Esophagus muscularis mucosa (tissue), 4 donors: ENCODE data around the gene CPB1. TPM values are rescaled to one million over a fixed set of nuclear protein-coding genes. Genes with fewer than 3 reads are reported as not detected.

Source experiments
- DNase-seq: peaks from one replicate; pipeline ENCODE4 v3.0.0-alpha.2; 2017; ENCODE audit errors: extremely low spot score
- H3K27ac ChIP-seq, 4 donors: fragments of 200-600 bp; sonication (generic); replicated peaks in 1 of 4; 1 replicate in 3 of 4; 2 replicates in 1 of 4; pipeline ENCODE4 v1.5.1; 2016 to 2019; ENCODE audit warnings: mild to moderate bottlenecking in 1 of 4
- H3K27me3 ChIP-seq, 4 donors: fragments of 200-600 bp; sonication (generic); one replicate each; pipeline versions ENCODE4 v1.5.1 to v1.6.0; 2016 to 2019
- H3K36me3 ChIP-seq, 4 donors: fragments of 200-600 bp; sonication (generic); one replicate each; pipeline ENCODE4 v1.5.1; 2016 to 2019
- H3K4me1 ChIP-seq, 4 donors: fragments of 200-600 bp; sonication (generic); one replicate each; pipeline ENCODE4 v1.5.1; 2016 to 2019
- H3K4me3 ChIP-seq, 4 donors: fragments of 200-600 bp; sonication (generic); 1 replicate in 2 of 4; 2 replicates in 2 of 4; pipeline ENCODE4 v1.5.1; 2016 to 2019; ENCODE audit warnings: mild to moderate bottlenecking in 4 of 4, moderate library complexity in 1 of 4
- H3K9me3 ChIP-seq, 4 donors: fragments of 200-600 bp; sonication (generic); 1 replicate in 3 of 4; 2 replicates in 1 of 4; pipeline ENCODE4 v1.5.1; 2016 to 2019
- CTCF ChIP-seq, 3 experiments: fragments of 200-600 bp in 2 of 3; fragments of 450-650 bp in 1 of 3; sonication (generic) in 2 of 3; IDR thresholded peaks; one replicate each; pipeline ENCODE4 v1.5.1; 2017 to 2019; ENCODE audit warnings: antibody characterized with exemption in 3 of 3, mild to moderate bottlenecking in 2 of 3, moderate library complexity in 1 of 3
- EP300 ChIP-seq: sonication (generic); formaldehyde crosslinking; IDR thresholded peaks from one replicate; pipeline ENCODE4 v1.6.1; 2017; ENCODE audit warnings: antibody characterized with exemption
- POLR2A ChIP-seq: fragments of 450-650 bp; IDR thresholded peaks from one replicate; pipeline ENCODE4 v1.6.1; 2017; ENCODE audit warnings: antibody characterized with exemption, moderate library complexity, mild to moderate bottlenecking, low read depth
- POLR2AphosphoS5 ChIP-seq, 2 donors: sonication (generic); formaldehyde crosslinking; IDR thresholded peaks; one replicate each; pipeline ENCODE4 v1.6.1; 2017; ENCODE audit warnings: antibody characterized with exemption in 2 of 2
- WGBS: methylation state at CpG from one replicate; pipeline ENCODE4 v1.1.5; 2018; 5-methylcytosine and 5-hydroxymethylcytosine counted together
- intact Hi-C: fragments of 100-400 bp; cut with DNase I; formaldehyde crosslinking; loops from one replicate; pipeline ENCODE4 v1.15.1; 2023
- total RNA-seq, 4 donors: library from RNA; depleted of rRNA; stranded (reverse); fragments of >200 nt; gene quantifications; one replicate each; pipeline versions ENCODE4 v1.1.0 to v1.2.1, GENCODE V29; 2016

Gene CPB1
- total RNA-seq, 4 donors from 2014 or later: 0.46 TPM; not detected in 3

DNA sequence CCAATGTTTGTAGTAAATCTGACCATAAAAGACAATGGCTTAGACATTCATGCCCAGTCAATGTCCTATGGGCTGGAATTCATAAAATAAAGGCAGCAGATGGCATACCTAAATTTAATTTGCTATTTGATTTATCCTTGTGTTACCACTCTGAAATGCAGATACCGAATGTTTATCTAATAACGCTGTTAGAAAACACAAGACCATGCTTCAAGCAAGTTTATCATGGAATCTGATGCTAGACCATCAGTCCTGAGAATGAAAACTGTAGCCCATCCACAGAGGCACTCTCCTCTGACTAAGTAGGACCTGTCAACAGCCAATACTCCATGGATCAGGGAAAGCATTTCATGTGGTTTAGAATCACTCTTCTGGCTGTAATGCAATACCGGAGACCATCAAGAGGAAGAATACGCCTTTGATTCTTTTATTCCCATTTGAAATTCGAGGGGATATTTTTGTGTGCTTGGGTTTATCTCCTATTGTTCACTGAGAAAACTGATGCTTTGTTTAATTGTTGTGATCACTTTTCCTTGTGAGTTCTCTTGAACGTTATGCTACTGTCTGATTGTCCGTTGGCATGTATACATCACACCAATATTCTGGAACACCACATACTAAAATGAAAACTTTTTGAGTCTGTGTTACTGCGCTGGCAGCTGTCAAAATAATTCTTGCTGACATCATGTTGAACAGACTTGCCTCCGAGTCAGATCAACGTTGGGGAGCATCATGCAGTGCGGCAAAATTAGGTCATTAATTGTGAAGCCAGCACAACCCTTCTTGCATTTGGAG lies 12.1 kb upstream of the CPB1 start:
- H3K27me3 ChIP-seq: no peaks in the 10 kb centered on the region
- TF ChIP-seq POLR2A: no peak
- no peaks in the 10 kb centered on the region for H3K9me3 ChIP-seq
- no peaks in the 10 kb centered on the region for H3K36me3 ChIP-seq
- H3K4me3 ChIP-seq: no peak overlapping the region
- WGBS: 73% methylated on average over 11 of the region's 11 CpGs
- H3K27ac ChIP-seq: no peak overlapping the region
- DNase-seq: no peak
- intact Hi-C loops: no loop called here
- H3K4me1 ChIP-seq: no peaks in the 10 kb centered on the region

DNA sequence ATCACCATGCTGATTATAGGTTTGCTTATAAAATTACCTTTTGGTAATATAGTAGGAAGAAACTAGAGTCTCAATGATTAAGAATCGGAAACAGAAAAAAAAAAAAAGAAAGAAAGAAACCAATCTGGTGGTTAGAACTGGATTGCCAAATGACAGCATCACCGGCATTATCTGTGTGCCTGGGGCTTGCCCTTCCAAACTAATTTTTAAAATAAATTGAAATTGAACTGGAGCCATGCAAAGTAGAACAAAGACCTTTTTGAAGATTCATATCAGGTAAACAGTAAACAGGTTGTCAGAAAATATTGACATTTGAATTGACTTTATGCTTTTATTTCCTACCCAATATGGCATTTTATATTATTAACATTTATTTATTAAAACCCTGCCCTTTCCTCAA lies 11.2 kb upstream of the CPB1 start:
- intact Hi-C loops: no loop called here
- no peak overlapping the region for H3K4me3 ChIP-seq
- WGBS: 80% methylated on average over 2 of the region's 2 CpGs
- no peaks in the 10 kb centered on the region for H3K36me3 ChIP-seq
- no peak overlapping the region for H3K27ac ChIP-seq
- TF ChIP-seq EP300 (no peak), CTCF (IDR thresholded peaks at IDR 0.05) (no peak), POLR2AphosphoS5 (IDR thresholded peaks at IDR 0.05) (no peak)
- H3K27me3 ChIP-seq: no peaks in the 10 kb centered on the region
- H3K9me3 ChIP-seq: no peaks in the 10 kb centered on the region
- no peaks in the 10 kb centered on the region for H3K4me1 ChIP-seq
- DNase-seq: no peak

DNA sequence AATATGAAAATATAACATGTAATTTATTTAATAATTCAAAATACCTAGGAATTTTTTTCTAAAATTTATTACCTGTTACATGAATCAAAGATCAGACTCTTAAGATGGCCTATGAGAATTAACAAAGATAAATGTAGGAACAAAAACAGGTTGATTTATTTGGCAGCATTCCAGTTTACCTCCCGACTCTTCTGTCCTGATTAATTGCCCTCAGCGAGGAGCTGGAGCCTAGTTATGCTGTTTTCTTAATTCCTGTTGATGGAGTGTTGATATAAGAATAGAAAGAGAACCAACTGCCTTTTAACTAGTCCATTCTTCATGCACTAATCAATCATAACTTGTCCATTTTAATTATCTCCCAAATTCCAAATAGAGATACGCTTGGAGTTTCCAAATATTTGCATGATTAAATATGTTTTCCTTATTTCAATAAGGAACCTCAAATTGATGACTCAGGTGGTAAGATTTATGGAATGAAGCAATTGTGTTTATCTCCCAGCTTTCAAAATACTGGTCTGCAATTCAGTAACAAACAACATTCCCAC lies 10.6 kb upstream of the CPB1 start:
- DNase-seq: no peak
- 31% methylated on average over 3 of the region's 3 CpGs for WGBS
- intact Hi-C loops: no loop called here
- Histone ChIP-seq H3K27ac (no peak overlapping the region), H3K36me3 (no peaks in the 10 kb centered on the region), H3K4me3 (no peak overlapping the region), H3K4me1 (no peaks in the 10 kb centered on the region), H3K9me3 (peaks cover 0 to 4% (median 0%) of the 10 kb centered on the region in 4 donors), H3K27me3 (no peaks in the 10 kb centered on the region)
- no peak for TF ChIP-seq CTCF (IDR thresholded peaks at IDR 0.05)
- no peak for TF ChIP-seq POLR2A
- no peak for TF ChIP-seq POLR2AphosphoS5 (IDR thresholded peaks at IDR 0.05)
- no peak for TF ChIP-seq EP300

DNA sequence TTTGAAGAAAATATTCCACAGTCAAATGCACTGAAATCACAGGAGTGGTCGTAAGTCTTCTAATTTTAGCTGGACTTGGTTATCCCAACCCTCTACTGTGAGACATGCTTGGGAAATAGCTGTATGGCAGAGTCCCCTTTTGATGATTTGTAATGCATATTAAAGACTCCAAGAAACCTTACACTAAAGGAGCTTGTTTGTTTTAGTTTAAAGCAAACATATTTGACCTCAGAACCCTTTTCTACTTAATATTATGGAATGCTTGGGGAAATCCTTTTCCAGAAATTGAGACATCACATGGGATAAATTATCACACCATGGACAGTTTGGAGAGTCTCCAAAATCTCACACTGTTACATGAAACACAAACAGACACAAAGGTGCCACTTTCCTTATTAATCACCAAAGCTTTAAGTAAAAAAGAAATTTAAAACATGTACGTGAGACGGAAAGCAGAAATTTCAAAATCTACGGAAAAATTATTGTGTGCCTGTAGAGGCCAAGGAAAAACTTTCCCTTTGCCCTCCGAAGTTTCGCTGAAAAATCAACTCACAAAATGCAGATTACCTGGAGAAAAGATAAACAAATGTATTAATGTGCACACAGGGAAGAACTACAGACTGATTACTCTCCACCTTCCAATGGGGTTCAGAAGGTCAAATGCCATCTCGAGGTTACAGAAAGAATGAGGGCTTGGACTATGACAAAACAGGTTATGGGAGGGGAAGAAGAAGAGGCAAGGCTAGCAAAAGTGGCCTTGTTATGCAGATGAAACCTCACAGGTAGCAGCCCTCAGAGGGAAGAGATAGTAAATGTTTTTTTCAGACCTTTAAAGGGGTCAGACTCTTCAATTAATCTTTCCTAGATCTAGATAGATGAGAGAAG lies 7.0 kb upstream of the CPB1 start:
- Histone ChIP-seq H3K9me3 (peaks cover 0 to 12% (median 2%) of the 10 kb centered on the region in 4 donors), H3K36me3 (no peaks in the 10 kb centered on the region), H3K4me3 (no peak overlapping the region), H3K4me1 (no peaks in the 10 kb centered on the region), H3K27ac (no peak overlapping the region), H3K27me3 (no peaks in the 10 kb centered on the region)
- no peak for DNase-seq
- no peak for TF ChIP-seq CTCF (IDR thresholded peaks at IDR 0.05)
- TF ChIP-seq EP300: no peak
- TF ChIP-seq POLR2AphosphoS5 (IDR thresholded peaks at IDR 0.05): no peak
- no peak for TF ChIP-seq POLR2A
- intact Hi-C loops: no loop called here
- 61% methylated on average over 7 of the region's 7 CpGs for WGBS

GRCh38 chr3:148823026-148823425 lies 4.6 kb upstream of the CPB1 start:
- no peak overlapping the region for H3K27ac ChIP-seq
- H3K4me3 ChIP-seq: no peak overlapping the region
- H3K36me3 ChIP-seq: no peaks in the 10 kb centered on the region
- no peak for TF ChIP-seq POLR2A
- no peak for TF ChIP-seq EP300
- TF ChIP-seq CTCF (IDR thresholded peaks at IDR 0.05): no peak
- TF ChIP-seq POLR2AphosphoS5 (IDR thresholded peaks at IDR 0.05): no peak
- DNase-seq: no peak
- H3K27me3 ChIP-seq: no peaks in the 10 kb centered on the region
- intact Hi-C loops: no loop called here
- peaks cover 0 to 12% (median 2%) of the 10 kb centered on the region in 4 donors for H3K9me3 ChIP-seq
- 37% methylated on average over 1 of the region's 1 CpG for WGBS
- H3K4me1 ChIP-seq: no peaks in the 10 kb centered on the region
